Ramos (cell line): ENCODE results near the gene DIDO1.

Experiments used
- in situ Hi-C: fragments of 300-500 bp; cut with MboI; formaldehyde crosslinking; loops from one replicate; pipeline ENCODE4 v1.14.3; 2022; ENCODE audit warnings: low sequenced_read_pairs; ENCODE audit not compliant: unreplicated experiment

Gene DIDO1

DNA sequence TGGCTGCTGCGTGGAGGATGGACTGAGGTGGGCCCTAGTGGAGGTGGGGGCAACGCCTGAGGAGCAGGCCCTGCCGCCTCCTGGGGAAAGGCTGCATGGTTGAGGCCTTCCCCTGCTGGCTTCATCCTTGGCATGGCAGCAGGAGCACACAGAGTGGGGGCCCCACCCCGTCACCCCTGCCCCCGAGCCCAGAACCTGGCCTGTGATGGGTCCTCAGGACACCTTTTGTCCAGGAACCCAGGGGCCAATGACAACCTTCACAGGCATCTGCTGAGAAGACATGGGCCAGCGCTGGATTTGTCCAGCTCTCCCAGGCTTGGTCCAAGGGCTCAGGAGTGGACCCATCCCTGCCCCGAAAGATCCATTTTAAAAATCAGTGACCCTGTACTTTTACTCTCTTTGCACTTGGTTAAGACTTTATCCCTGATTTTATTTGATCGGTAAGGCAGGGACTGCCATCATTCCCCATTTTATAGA is 25.6 kb upstream of the DIDO1 start:
- in situ Hi-C loops, result no loop called here

- in situ Hi-C loops, result no loop called here
These were observed 25.0 kb upstream of the DIDO1 start for GRCh38 chr20:62951143-62951895.

DNA sequence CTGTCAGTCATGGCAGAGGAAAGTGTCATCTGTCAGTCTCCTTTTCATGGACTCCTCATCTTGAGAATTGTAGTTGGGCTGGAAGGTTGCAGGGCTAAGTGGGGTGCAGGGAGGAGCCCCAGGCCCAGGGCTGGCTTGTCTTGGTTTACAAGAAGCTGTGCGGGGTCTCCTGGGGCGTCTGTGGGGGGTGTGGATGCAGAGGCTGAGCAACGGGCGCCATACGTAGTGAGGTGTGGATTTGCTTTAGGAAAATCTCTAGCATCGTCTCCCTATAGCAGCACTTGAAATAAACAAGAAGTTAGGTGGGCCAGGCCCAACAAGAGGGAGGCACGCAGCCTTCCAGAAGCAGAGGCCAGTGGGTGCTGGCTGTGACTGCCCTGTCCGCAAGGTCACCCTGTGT is 24.4 kb upstream of the DIDO1 start:
- in situ Hi-C loops, result no loop called here

DNA sequence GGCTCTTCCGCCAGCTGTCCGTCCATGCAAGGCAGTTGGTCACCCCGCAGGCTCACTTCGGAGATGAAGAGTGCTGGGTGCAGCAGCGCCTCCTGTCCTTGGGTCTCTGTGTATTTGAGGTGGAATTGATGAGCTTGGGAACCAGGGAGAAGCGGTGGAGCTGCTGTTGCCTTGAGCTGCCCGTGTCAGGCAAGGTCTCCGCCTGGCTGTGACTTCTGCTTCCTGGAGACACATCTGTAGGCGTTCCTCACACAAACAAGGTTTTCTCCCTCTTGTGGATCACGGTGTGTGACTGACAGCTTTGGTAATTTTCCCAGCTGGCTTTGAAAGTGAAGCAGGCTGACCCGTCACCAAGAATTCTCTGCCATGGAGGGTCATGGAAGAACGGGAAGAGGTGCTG is 23.7 kb upstream of the DIDO1 start:
- in situ Hi-C loops, result no loop called here

DNA sequence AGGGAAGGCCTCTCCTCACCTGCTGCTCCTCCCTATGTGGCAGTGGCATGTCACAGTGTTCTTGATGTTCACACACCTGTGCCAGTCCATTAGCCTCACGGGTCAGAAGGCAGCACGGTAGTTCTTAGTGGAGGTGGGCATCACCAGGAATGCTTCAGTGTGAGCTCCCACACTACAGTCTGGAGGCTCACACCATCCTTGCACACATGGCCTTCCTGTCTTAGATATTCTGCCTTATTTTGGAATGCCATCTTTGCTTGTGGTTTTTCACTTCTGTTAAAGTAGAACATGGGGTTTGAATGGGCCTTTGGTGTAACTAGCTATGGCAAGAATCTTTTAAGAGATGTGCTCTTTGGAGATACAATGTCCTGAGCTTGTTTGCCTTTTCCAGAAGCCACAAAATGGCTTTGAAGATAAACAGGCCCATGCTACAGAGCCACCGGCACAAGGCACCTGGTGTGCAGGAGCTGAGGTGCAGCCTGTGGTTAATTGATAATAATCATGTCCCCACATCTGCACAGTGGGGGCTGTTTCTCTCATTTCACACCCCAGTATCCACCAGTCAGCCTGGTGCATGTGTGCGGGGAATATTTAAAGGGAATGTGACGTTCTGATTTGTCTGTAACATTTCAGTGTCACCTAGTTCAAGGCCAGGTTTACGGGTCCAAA is 23.0 kb upstream of the DIDO1 start:
- in situ Hi-C loops, result no loop called here

DNA sequence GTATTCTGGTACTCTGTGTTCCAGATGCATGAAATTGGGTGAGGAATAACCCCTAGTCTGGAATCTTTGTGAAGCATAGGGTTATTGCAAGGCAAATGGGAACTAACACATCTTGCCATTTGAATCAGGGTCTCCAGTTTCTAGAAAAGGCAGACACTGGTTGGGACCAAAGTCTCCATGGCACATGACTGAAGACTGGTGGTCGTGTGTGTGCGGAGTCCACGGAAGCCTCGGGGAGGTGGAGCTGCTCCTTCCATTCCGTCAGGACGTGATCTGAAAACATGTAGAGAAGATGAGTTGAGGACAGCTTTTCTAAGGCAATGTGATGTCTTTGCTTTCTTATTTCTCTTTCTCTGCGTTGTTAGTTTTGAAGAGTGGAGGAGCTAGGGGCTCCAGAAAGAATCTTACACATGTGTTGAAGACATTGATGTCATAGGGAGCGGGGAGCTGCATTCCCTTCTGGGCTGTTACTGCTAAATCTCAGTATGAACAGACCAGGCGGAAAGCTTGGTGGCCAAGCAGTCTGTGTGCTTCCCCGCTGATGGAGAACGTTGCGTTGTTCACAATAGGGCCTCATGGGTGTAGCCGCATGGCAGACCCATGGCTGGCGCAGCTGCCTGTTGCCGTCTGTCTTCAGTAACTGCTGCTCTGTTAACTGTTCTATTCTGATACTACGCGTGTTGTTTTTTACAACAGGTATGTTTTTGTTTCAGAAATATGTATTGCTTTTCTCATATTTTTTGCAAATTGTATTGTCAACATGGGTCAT is 21.4 kb upstream of the DIDO1 start:
- in situ Hi-C loops, result no loop called here

GRCh38 chr20:62946918-62947317 is 20.6 kb upstream of the DIDO1 start:
- in situ Hi-C loops, result no loop called here

GRCh38 chr20:62945771-62946339 is 19.6 kb upstream of the DIDO1 start:
- in situ Hi-C loops, result no loop called here

DNA sequence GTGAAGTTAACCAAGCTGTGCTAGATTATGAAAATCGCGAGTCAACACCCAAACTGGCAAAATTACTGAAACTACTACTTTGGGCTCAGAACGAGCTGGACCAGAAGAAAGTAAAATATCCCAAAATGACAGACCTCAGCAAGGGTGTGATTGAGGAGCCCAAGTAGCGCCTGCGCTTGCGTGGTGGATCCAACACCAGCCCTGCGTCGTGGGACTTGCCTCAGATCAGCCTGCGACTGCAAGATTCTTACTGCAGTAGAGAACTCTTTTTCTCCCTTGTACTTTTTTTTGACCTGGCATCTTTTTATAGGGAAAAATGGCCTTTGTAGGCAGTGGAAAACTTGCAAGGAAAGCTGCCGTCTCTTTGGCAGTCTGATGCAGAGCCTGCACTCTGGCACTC is 18.4 kb upstream of the DIDO1 start:
- in situ Hi-C loops, result no loop called here

- in situ Hi-C loops, result no loop called here
These were observed 17.9 kb upstream of the DIDO1 start for GRCh38 chr20:62944184-62944583.

GRCh38 chr20:62943396-62943795 is 17.1 kb upstream of the DIDO1 start:
- in situ Hi-C loops, result no loop called here

DNA sequence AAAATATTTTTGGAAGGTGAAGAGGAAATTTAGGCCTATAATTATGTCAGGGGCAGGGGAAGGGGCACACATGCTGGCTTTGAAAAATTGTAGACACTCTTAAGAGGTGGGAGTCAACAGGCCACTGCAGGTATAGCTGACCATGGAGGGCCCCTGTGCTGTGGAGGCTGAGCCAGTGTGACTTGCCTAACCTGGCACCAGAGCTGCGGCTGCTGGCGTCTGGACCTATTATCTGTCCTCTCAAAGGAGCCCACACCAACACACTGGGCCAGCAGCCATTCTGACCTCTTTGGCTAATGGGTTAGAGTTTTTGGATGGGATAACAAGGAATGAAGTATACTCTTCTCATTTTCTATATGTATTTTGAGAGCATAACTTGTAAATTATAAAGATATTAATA is 16.2 kb upstream of the DIDO1 start:
- in situ Hi-C loops, result no loop called here

GRCh38 chr20:62941792-62942191 is 15.5 kb upstream of the DIDO1 start:
- in situ Hi-C loops, result no loop called here

GRCh38 chr20:62940875-62941274 is 14.6 kb upstream of the DIDO1 start:
- in situ Hi-C loops, result no loop called here

DNA sequence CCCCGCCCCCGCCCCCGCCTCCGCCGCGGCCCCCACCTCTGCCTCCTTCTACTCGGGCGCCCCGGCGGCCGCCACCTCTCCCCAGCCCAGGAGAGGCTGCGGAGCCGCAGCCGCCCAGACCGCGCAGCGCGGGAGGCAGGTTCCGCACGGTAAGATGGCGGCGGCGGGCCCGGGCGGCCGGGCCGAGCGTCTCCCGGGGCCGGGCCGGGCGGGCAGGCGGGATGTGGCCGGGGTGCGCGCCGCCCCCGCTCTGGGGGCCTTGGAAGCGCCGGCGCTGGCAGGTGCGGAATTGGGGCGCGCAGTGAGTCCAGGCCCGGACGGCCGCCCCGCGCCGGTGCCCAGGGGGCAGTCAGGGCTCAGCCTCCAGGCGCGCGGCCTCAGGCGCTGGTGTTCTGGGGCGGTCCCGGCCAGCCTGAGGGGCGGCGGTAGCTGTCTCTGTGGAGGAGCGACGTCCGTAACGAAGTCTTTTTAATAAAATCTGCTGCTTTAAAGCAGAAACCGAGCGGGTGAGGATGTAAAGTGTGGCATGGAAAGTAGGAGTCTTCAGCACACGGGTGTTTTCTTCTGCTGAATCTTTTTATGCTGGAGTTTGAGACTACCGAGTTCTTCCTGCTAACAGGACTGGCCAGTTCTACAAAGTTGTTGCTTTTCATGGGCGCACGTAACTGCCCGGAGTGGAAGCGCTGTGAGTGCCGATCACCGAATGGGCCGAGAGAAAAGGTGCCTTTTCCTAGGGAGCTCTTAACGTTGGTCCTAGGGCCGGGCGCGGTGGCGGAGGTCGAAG is 12.0 kb upstream of the DIDO1 start, which contains the start of gene GID8:
Gene GID8, plus strand, starts transcription at position 43 of the 784 bp plus-strand sequence. CDS start 3,356 bp downstream, outside the sequence.
- in situ Hi-C loops, result no loop called here

- in situ Hi-C loops, result no loop called here
These were observed 11.2 kb upstream of the DIDO1 start for GRCh38 chr20:62937268-62938104.

DNA sequence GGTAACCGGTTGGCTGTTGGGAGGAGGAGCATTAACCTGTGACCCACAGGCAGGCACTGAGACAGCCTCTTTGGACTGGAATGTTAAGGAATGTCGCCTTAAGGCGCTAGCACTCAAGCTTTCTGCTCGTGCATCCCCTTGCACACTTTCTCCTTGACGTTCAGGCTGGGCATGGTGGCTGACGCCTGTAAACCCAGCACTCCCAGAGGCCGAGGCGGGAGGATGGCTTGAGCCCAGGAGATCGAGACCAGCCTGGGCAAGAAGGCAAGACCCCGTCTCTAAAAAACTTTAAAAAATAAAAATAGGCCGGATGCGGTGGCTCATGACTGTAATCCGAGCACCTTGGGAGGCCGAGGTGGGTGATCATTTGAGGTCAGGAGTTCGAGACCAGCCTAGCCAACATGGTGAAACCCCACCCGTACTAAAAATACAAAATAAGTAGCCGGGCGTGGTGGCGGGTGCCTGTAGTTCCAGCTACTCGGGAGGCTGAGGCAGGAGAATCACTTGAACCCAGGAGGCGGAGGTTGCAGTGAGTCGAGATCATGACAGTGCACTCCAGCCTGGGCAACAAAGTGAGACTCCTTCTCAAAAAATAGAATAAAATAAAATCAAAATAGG is 9.8 kb upstream of the DIDO1 start:
- in situ Hi-C loops, result no loop called here

DNA sequence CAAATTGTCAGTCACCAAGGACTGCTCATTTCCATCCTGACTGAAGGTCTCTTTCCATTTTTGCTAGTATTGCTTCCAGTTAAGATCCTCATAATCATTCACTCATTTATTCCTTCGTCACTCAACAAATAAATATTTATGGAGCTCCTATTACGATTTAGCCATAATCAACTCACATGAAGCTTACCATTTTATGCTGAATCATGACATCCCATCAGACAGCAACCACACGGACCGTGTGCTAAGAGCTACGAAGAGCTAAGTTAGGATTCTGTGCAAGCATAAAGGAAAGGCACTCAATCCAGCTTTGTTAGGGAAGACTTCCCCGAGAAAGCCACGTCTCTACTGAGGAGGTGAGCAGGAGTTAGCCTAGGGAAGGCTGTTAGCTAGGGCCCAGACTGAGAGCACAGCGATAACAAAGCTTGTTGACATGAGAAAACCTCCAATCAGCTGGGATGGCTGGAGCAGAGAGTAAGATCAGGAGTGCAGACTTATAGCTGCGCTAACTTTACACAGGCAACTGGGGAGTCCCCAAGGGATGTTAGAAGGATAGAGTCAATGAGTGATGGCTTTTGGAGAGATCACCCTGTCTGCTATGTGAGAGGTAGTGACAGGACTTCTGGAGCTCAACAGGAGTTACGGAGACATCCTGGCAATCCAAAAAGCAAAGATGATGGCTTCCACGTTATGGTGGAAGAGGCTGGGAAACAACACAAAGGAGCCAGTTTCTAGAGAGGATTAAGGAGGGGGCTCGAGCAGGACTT is 9.1 kb upstream of the DIDO1 start:
- in situ Hi-C loops, result no loop called here
